ENCODE measurements around the gene EME1.

DNA sequence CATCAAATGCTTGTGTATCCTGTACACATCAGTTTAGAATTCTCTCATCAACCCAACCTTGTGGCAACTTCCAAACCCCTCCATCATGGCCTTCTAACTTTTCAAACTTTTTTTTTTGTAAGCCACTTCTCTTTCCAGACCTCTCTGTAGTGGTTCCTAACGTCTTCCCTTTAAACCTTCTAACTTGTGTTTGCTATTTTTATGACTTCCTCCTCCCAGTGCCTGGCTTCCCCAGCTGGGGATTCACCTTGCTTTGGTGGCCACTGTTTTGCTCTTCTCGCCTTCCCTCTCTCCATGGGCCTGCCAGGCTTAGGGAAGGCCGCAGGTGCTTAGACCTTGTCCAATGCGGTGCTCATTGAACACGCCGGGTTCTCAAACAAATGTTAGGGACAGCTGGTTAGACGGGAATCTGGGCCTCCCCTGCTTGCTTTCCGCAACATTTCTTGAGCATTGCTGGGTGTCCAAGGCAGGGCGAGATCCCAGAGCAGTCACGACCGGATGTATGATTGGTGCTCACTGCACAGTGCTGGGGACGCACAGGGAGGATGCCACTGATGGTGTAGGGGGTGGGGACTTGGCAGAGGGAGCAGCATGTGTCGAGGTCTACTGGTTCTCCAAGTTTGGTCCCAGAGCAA, 28.2 kb upstream of the EME1 start:
- TF ChIP-seq, protein P1, sequence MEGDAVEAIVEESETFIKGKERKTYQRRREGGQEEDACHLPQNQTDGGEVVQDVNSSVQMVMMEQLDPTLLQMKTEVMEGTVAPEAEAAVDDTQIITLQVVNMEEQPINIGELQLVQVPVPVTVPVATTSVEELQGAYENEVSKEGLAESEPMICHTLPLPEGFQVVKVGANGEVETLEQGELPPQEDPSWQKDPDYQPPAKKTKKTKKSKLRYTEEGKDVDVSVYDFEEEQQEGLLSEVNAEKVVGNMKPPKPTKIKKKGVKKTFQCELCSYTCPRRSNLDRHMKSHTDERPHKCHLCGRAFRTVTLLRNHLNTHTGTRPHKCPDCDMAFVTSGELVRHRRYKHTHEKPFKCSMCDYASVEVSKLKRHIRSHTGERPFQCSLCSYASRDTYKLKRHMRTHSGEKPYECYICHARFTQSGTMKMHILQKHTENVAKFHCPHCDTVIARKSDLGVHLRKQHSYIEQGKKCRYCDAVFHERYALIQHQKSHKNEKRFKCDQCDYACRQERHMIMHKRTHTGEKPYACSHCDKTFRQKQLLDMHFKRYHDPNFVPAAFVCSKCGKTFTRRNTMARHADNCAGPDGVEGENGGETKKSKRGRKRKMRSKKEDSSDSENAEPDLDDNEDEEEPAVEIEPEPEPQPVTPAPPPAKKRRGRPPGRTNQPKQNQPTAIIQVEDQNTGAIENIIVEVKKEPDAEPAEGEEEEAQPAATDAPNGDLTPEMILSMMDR (IDR thresholded peaks at IDR 0.05; ENCODE audit: low read depth, low read length, poor library complexity, severe bottlenecking) = no peak
- no peak for TF ChIP-seq EZH2phosphoT487 (IDR thresholded peaks at IDR 0.05; ENCODE audit: borderline replicate concordance, low read length)
